Choroid plexus epithelial cell (primary cell): Measurements from ENCODE around the gene SNX6.
"Not testable (repeated sequence)": the region's sequence is repeated elsewhere in the genome, so short reads cannot be mapped to it uniquely, and the experiment has no call there.

Experiments
- DNase-seq: peaks from one replicate; pipeline ENCODE4 v3.0.0-alpha.2; 2010; ENCODE audit warnings: low read depth
- H3K4me3 ChIP-seq: 2 replicates; pipeline ENCODE4 v1.5.1; 2011; ENCODE audit warnings: low read depth, mild to moderate bottlenecking, control low read depth, low read length, moderate library complexity
- CTCF ChIP-seq: conservative IDR thresholded peaks from 2 replicates; pipeline ENCODE4 v1.5.1; 2011; ENCODE audit warnings: low read depth, mild to moderate bottlenecking, control low read depth, inconsistent platforms, low read length, moderate library complexity

SNX6 gene

GRCh38 chr14:34668111-34668510 is 38.2 kb upstream of the SNX6 start:
- DNase-seq, result no peak
- no peak overlapping the region for H3K4me3 ChIP-seq
- TF ChIP-seq CTCF, result no peak

DNA sequence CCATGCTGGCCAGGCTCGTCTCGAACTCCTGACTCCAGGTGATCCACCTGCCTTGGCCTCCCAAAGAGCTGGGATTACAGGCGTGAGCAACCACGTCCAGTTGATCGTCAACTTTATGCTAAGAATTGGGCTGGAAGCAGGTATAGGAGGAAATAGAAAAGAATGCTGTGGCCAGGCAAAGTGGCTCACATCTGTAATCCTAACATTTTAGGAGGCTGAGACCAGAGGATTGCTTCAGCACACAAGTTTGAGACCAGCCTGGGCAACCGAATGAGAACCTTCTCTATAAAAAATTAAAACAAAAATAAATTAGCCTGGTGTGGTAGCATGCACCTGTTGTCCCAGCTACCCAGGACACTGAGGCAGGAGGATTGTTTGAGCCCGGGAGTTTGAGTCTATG is 37.1 kb upstream of the SNX6 start:
- no peak for TF ChIP-seq CTCF
- DNase-seq, result no peak
- no peak overlapping the region for H3K4me3 ChIP-seq

- DNase-seq, result peak; percentile 97
- no peak for TF ChIP-seq CTCF
- H3K4me3 ChIP-seq, result no peak overlapping the region
Measured at GRCh38 chr14:34665785-34666435, 36.0 kb upstream of the SNX6 start.

- H3K4me3 ChIP-seq, result no peak overlapping the region
- TF ChIP-seq CTCF, result no peak
- peak; percentile 25 for DNase-seq
Measured at GRCh38 chr14:34662561-34663088, 32.7 kb upstream of the SNX6 start.

GRCh38 chr14:34660796-34661195 is 30.8 kb upstream of the SNX6 start:
- no peak for DNase-seq
- no peak overlapping the region for H3K4me3 ChIP-seq
- TF ChIP-seq CTCF, result no peak

DNA sequence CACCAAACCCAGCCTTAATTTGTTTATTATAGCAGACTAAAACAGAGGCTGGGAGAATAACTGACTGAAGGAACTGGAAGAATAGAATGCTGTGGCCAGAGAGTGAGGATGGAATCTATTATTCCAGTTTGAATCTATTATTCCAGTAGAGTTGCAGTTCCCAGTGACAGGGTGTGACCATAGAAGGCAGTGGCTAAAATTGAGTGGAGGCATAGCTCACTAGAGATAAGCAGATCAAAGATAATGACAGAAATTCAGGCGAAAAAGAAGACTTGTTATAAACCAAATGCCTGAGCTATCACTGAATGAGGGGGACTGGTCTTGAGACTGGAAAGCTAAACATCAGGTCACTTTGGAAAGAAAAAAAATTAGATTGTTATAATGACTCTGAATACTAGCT is 26.0 kb upstream of the SNX6 start:
- H3K4me3 ChIP-seq, result no peak overlapping the region
- no peak for TF ChIP-seq CTCF
- DNase-seq, result no peak

DNA sequence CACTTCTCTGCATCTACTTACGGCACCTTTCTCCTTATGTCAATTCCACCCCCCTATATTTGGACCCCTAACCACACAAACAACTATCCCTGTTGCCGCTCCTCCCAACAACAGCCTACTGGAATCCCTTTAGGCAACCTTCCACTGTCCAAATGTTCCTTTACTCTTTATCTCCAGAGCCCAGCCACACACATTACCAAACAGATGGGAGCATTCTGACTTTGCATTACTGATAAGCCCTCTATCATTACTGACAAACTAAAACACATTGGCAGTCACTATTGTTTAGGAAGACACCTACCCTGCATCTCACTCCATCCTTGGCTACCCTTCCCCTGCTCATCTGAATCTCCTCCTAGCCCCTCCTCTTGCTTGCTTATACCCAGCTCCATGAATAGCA is 23.1 kb upstream of the SNX6 start:
- DNase-seq, H3K4me3 ChIP-seq: not testable (repeated sequence)

DNA sequence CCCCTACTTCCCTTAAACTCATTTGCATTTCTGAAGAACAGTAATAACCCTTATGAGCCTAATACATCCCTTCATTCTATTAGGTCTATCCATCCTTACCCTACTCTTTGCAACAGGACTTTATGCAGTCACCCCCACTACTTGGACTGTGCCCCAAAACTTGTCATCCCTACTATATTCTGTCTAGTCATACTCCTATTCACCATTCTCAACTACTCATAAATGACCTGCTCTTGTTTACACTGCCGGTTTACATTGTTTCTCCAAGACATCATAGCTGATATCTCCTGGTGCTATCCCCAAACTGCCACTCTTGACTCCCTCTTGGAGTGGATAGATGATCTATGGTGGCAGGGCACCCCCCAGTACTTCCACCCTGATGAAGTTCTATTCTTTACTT is 22.4 kb upstream of the SNX6 start:
- not testable (repeated sequence) for DNase-seq, H3K4me3 ChIP-seq
